OCI-LY1 (cell line): ENCODE results near the gene MMAB.

Experiments used
- EZH2 ChIP-seq: fragments of 200-600 bp; sonication (generic), shearing (Covaris generic); IDR thresholded peaks from 2 replicates; pipeline ENCODE4 v1.8.0; 2017; ENCODE audit warnings: borderline replicate concordance, mixed run types, mild to moderate bottlenecking, antibody characterized with exemption, low read length, moderate library complexity, mixed read lengths
- TF ChIP-seq, protein P1 (sequence below): fragments of 200-600 bp; sonication (generic), shearing (Covaris generic); IDR thresholded peaks from 2 replicates; pipeline ENCODE4 v1.5.1; 2017; ENCODE audit warnings: mild to moderate bottlenecking, antibody characterized with exemption, low read length, moderate library complexity, mixed read lengths

DNA sequence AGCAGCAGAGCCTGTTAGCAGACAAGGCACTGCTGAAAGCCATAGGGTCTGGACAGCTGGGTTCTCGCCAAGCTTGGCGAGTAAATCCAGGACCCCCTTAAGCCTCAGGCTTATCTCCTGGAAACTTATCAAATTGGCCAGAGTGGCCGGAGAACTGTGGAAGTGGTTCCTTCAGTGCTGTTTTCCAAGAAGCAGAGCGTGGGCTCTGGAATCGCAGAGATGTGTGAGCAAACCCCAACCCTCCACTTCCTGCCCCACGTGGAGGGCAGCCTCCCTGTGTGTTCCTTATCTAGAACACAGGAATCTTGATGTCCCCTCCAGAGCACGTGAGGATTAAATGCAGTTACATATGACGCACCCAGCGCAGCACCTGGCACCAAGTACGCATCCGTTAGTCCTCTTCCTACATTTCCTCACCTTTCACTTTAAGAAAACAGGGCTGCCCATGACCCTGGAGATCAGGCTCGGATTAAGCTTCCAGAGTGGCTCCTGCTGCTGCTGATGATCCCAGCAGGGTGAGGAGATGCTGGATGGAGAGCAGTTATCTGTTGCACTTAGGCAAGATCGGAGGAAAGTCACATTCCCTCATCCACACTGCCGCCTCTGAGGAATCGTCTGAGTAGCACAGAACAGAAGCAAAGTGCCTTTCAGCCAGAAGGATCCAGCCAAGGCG, 35.0 kb downstream of the MMAB start:
- TF ChIP-seq, protein P1, sequence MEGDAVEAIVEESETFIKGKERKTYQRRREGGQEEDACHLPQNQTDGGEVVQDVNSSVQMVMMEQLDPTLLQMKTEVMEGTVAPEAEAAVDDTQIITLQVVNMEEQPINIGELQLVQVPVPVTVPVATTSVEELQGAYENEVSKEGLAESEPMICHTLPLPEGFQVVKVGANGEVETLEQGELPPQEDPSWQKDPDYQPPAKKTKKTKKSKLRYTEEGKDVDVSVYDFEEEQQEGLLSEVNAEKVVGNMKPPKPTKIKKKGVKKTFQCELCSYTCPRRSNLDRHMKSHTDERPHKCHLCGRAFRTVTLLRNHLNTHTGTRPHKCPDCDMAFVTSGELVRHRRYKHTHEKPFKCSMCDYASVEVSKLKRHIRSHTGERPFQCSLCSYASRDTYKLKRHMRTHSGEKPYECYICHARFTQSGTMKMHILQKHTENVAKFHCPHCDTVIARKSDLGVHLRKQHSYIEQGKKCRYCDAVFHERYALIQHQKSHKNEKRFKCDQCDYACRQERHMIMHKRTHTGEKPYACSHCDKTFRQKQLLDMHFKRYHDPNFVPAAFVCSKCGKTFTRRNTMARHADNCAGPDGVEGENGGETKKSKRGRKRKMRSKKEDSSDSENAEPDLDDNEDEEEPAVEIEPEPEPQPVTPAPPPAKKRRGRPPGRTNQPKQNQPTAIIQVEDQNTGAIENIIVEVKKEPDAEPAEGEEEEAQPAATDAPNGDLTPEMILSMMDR = no peak
- TF ChIP-seq EZH2 = no peak
